Thyroid gland (tissue), 4 donors: ENCODE measurements around the gene CEACAM4. TPM values are rescaled to one million over a fixed set of nuclear protein-coding genes. Genes with fewer than 3 reads are reported as not detected.

Experiments used
- DNase-seq, 2 donors: peaks; one replicate each; pipeline ENCODE4 v3.0.0-alpha.2; 2019
- H3K27ac ChIP-seq, 3 donors: fragments of 200-600 bp; sonication (generic); 1 replicate in 2 of 3; 2 replicates in 1 of 3; pipeline ENCODE4 v1.5.1; 2016 to 2019; ENCODE audit warnings: mild to moderate bottlenecking in 1 of 3, moderate library complexity in 1 of 3
- H3K27me3 ChIP-seq: fragments of 200-600 bp; sonication (generic); one replicate; pipeline ENCODE4 v1.5.1; 2019
- H3K36me3 ChIP-seq, 2 donors: fragments of 200-600 bp; sonication (generic); one replicate each; pipeline ENCODE4 v1.5.1; 2016 to 2019
- H3K4me1 ChIP-seq, 2 donors: fragments of 200-600 bp; sonication (generic); one replicate each; pipeline ENCODE4 v1.5.1; 2017 to 2019
- H3K4me3 ChIP-seq, 3 donors: fragments of 200-600 bp; sonication (generic); replicated peaks in 1 of 3; 1 replicate in 2 of 3; 2 replicates in 1 of 3; pipeline ENCODE4 v1.5.1; 2016; ENCODE audit warnings: mild to moderate bottlenecking in 1 of 3
- H3K9me3 ChIP-seq: fragments of 200-600 bp; sonication (generic); one replicate; pipeline ENCODE4 v1.5.1; 2017
- CTCF ChIP-seq, 6 experiments: fragments of 200-600 bp in 3 of 6; fragments of 450-650 bp in 3 of 6; sonication (generic) in 3 of 6; IDR thresholded peaks; one replicate each; pipeline ENCODE4 v1.5.1; 2016 to 2019; ENCODE audit warnings: antibody characterized with exemption in 6 of 6, mild to moderate bottlenecking in 2 of 6, inconsistent platforms in 1 of 6, moderate library complexity in 1 of 6
- POLR2A ChIP-seq, 2 donors: fragments of 450-650 bp; IDR thresholded peaks; one replicate each; pipeline ENCODE4 v1.6.1; 2017; ENCODE audit warnings: antibody characterized with exemption in 2 of 2, mild to moderate bottlenecking in 2 of 2, moderate library complexity in 1 of 2
- WGBS, 2 donors: methylation state at CpG; one replicate each; pipeline ENCODE4 v1.1.5; 2017; 5-methylcytosine and 5-hydroxymethylcytosine counted together
- intact Hi-C: fragments of 100-400 bp; cut with DNase I; formaldehyde crosslinking; loops from one replicate; pipeline ENCODE4 v1.15.1; 2023
- total RNA-seq, 4 donors: library from RNA; depleted of rRNA; stranded (reverse); fragments of >200 nt; gene quantifications; one replicate each; pipeline ENCODE4 v1.2.3, GENCODE V29; 2016

The CEACAM4 gene
- total RNA-seq, 4 donors from 2014 or later = 0.73 to 3.5 TPM; not detected in 2

GRCh38 chr19:41620171-41620570 is 6.7 kb downstream of the CEACAM4 start:
- intact Hi-C loops = no loop called here
- 58 to 73% methylated on average over 4 to 5 of the region's 5 CpGs for WGBS, 2 donors
- H3K9me3 ChIP-seq = no peaks in the 10 kb centered on the region
- no peak overlapping the region for H3K27ac ChIP-seq
- no peaks in the 10 kb centered on the region for H3K27me3 ChIP-seq
- H3K36me3 ChIP-seq = no peaks in the 10 kb centered on the region
- no peak for DNase-seq
- TF ChIP-seq CTCF (IDR thresholded peaks at IDR 0.05) (no peak), POLR2A (IDR thresholded peaks at IDR 0.05) (no peak)
- H3K4me3 ChIP-seq = no peak overlapping the region
- no peaks in the 10 kb centered on the region for H3K4me1 ChIP-seq

GRCh38 chr19:41619018-41619556 is 7.8 kb downstream of the CEACAM4 start:
- WGBS, 2 donors = 46 to 50% methylated on average over 4 to 7 of the region's 7 CpGs
- H3K27ac ChIP-seq = no peak overlapping the region
- no peaks in the 10 kb centered on the region for H3K36me3 ChIP-seq
- H3K4me1 ChIP-seq = no peaks in the 10 kb centered on the region
- no peaks in the 10 kb centered on the region for H3K27me3 ChIP-seq
- no peak overlapping the region for H3K4me3 ChIP-seq
- intact Hi-C loops = no loop called here
- no peak for DNase-seq
- TF ChIP-seq CTCF (IDR thresholded peaks at IDR 0.05) = no peak
- TF ChIP-seq POLR2A (IDR thresholded peaks at IDR 0.05) = no peak
- H3K9me3 ChIP-seq = no peaks in the 10 kb centered on the region

GRCh38 chr19:41617941-41618730 is 8.7 kb downstream of the CEACAM4 start:
- intact Hi-C loops = no loop called here
- 60 to 86% methylated on average over 6 to 9 of the region's 9 CpGs for WGBS, 2 donors
- Histone ChIP-seq H3K4me3 (no peak overlapping the region), H3K36me3 (no peaks in the 10 kb centered on the region), H3K9me3 (no peaks in the 10 kb centered on the region), H3K27me3 (no peaks in the 10 kb centered on the region), H3K4me1 (no peaks in the 10 kb centered on the region), H3K27ac (no peak overlapping the region)
- no peak for DNase-seq
- TF ChIP-seq POLR2A (IDR thresholded peaks at IDR 0.05) (no peak), CTCF (IDR thresholded peaks at IDR 0.05) (no peak)

GRCh38 chr19:41616792-41617621 is 9.9 kb downstream of the CEACAM4 start:
- Histone ChIP-seq H3K27ac (no peak overlapping the region), H3K4me3 (no peak overlapping the region), H3K9me3 (no peaks in the 10 kb centered on the region), H3K36me3 (no peaks in the 10 kb centered on the region), H3K4me1 (no peaks in the 10 kb centered on the region), H3K27me3 (no peaks in the 10 kb centered on the region)
- no peak for DNase-seq
- TF ChIP-seq POLR2A (IDR thresholded peaks at IDR 0.05) (no peak), CTCF (IDR thresholded peaks at IDR 0.05) (no peak)
- intact Hi-C loops = no loop called here
- 30 to 33% methylated on average over 9 of the region's 9 CpGs for WGBS, 2 donors
